ENCODE results near the gene SPPL3.

DNA sequence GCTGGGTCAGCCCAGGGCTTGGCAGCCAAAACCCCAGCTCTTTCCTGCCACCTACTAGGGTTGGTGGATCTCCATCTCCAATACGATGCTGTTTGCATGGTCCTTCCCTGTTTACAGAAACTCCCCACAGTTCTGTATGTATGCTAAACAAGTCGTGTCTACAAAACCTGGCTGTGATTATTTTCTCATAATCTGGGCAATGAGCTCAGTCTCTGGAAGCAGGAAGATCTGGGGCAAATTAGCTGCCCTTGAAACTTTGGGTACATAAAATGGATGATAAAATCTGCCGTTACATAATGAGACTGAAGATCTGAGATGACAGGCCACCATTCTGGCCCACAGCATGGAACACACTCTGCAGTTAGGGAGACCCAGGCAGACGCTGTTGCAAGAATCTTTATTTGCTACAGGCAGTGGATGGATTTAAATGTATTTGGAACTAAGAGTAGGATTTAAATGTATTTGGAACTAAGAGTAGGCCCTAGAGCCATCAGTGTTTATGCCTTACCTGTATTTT is 146.9 kb downstream of the SPPL3 start:
- no peak for TF ChIP-seq ZNF8 (CRISPR knock-in tag; IDR thresholded peaks at IDR 0.05)
- TF ChIP-seq CREB5 (CRISPR knock-in tag; IDR thresholded peaks at IDR 0.05; ENCODE audit: low read depth): no peak
- TF ChIP-seq, protein P1, sequence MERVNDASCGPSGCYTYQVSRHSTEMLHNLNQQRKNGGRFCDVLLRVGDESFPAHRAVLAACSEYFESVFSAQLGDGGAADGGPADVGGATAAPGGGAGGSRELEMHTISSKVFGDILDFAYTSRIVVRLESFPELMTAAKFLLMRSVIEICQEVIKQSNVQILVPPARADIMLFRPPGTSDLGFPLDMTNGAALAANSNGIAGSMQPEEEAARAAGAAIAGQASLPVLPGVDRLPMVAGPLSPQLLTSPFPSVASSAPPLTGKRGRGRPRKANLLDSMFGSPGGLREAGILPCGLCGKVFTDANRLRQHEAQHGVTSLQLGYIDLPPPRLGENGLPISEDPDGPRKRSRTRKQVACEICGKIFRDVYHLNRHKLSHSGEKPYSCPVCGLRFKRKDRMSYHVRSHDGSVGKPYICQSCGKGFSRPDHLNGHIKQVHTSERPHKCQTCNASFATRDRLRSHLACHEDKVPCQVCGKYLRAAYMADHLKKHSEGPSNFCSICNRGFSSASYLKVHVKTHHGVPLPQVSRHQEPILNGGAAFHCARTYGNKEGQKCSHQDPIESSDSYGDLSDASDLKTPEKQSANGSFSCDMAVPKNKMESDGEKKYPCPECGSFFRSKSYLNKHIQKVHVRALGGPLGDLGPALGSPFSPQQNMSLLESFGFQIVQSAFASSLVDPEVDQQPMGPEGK (CRISPR knock-in tag; IDR thresholded peaks at IDR 0.05; ENCODE audit: borderline replicate concordance): no peak
- TF ChIP-seq ZFP30 (CRISPR knock-in tag; IDR thresholded peaks at IDR 0.05): no peak
- no peak for TF ChIP-seq POU6F1 (CRISPR knock-in tag; IDR thresholded peaks at IDR 0.05; ENCODE audit: borderline replicate concordance, low read depth)
- TF ChIP-seq, protein P2, sequence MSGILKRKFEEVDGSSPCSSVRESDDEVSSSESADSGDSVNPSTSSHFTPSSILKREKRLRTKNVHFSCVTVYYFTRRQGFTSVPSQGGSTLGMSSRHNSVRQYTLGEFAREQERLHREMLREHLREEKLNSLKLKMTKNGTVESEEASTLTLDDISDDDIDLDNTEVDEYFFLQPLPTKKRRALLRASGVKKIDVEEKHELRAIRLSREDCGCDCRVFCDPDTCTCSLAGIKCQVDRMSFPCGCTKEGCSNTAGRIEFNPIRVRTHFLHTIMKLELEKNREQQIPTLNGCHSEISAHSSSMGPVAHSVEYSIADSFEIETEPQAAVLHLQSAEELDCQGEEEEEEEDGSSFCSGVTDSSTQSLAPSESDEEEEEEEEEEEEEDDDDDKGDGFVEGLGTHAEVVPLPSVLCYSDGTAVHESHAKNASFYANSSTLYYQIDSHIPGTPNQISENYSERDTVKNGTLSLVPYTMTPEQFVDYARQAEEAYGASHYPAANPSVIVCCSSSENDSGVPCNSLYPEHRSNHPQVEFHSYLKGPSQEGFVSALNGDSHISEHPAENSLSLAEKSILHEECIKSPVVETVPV (CRISPR knock-in tag; IDR thresholded peaks at IDR 0.05): no peak
- no peak for TF ChIP-seq ZNF565 (CRISPR knock-in tag; conservative IDR thresholded peaks at IDR 0.05; ENCODE audit: low read depth)
- 0 out of 2 replicates have a peak, but pooled peaks have one; percentile 14 for TF ChIP-seq TCF4 (CRISPR knock-in tag; IDR thresholded peaks at IDR 0.05; ENCODE audit: borderline replicate concordance)
- TF ChIP-seq ZC3H10 (CRISPR knock-in tag; IDR thresholded peaks at IDR 0.05): no peak
- TF ChIP-seq BACH2 (CRISPR knock-in tag; IDR thresholded peaks at IDR 0.05; ENCODE audit: borderline replicate concordance): no peak

Data from SK-N-SH treated with all-trans-retinoic acid at 6 μM for 48 hours (cell line).